GM18867 (cell line): ENCODE data around the gene ZNF646.
"Not testable (repeated sequence)": the region's sequence is repeated elsewhere in the genome, so short reads cannot be mapped to it uniquely, and the experiment has no call there.

Source experiments
- ATAC-seq: cut with Tn5 transposase; IDR thresholded peaks from one replicate; pipeline ENCODE4 v1.9.1; 2021; ENCODE audit warnings: mild to moderate bottlenecking, moderate library complexity; ENCODE audit not compliant: unreplicated experiment

Gene ZNF646

DNA sequence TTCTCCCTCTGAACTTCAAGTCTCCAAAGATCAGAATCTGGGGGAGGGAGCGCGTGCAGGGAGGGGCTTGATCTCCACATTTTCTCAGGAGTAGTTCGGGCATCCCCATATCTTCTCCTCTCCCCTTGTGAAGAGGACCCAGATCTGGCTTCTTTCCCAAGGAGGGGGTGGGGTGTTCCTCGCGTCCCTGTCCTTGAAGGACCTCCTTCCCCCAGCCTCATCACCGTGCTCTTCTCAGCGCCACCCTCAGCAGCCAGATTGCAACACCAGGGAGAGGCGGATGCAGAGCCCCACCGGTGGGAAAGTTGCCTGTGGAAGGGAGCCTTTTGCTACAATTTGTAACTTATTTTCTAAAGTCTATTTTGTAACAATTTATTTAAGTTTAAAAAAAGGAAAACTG, 8.9 kb downstream of the ZNF646 start:
- ATAC-seq, result no peak

DNA sequence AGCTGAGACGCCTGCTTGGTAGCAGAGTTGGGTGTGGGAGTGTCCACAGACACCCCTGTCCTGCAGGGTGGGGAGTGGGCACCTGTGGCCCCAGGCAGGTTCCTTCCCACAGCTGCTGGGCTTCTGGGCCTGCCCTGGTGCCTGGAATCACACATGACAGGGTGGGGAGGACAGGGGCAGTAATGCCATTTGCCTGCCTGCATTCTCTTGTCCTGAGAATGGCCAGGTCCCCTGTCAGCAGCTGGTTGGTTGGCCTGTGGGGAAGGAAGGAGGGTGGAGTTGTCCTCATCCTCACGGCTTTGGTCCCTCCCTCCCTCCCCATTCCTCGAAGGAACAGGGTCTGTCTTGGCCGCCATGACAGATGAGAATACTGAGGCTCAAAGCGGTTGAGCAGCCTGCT, 9.3 kb downstream of the ZNF646 start:
- ATAC-seq, result no peak

DNA sequence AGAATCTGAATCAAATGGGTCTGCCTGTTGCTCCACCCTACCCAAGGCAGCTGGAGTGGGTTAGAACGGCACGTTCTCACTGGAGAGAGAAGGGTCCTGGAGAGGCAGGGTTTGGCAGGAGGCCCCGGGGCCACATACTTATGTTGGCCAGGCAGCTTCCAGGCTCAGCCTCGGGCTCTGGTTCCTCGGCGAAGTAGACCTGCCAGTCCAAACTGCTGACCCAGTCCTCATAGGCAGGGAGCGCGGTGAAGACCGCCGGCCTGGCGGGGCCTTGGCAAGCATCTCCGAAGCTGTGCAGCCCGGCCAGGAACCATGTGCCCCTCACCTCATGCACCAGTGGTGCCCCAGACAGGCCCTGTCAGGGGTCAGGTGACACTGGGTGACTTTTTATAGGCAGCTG, 9.8 kb downstream of the ZNF646 start:
- ATAC-seq, result no peak

DNA sequence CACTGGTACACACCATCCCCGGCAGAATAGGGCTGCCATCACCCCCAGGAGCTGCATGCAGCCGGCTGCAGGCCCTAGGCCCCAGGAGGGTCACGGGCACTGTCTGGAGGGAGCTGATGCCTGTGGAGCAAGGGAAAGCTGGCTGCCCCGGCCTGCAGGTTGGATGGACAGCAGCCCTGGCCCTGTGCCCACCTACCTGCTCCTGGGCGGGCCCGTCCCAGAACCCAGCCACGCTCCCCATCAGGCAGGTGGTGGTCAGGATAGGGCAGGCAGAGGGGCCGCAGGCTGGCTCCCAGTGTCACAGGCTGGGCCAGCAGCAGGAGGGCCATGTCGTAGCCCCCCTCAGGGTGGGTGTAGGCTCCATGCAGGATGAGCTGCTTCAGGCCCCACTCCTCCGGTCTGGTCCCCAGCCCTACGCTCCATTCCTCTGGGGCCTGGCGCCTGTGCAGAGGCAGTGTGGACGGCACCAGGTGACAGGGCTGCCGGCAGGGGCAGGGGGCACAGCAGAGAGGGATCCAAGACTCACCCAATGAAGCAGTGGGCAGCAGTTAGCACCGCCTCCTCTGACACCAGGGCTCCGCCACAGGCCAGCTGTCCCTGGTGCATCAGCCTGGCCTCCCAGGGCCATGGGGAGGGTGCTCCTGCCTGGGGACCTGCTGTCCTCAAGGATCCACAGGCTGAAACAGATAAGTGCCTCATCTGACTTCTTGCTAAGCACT, 10.5 kb downstream of the ZNF646 start:
- no peak for ATAC-seq

DNA sequence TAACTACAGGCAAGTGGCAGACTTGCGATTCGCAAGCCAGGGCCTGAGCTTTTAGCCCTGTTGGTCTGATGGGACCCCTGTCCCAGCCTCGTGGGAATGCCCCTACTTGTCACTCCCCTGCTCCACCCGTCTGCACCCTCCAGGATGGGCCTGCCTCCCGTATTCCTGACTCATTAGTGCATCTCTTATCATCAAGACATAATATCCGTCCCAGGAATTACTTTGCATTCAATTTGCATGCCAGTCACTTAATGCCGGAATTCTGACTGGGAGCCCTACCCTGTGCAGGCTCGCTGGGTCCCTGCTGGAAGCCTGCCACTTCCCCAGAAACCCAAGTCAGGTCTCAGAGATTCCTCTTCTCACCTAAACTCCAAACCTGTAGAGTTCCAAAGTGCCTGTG, 11.2 kb downstream of the ZNF646 start:
- no peak for ATAC-seq

DNA sequence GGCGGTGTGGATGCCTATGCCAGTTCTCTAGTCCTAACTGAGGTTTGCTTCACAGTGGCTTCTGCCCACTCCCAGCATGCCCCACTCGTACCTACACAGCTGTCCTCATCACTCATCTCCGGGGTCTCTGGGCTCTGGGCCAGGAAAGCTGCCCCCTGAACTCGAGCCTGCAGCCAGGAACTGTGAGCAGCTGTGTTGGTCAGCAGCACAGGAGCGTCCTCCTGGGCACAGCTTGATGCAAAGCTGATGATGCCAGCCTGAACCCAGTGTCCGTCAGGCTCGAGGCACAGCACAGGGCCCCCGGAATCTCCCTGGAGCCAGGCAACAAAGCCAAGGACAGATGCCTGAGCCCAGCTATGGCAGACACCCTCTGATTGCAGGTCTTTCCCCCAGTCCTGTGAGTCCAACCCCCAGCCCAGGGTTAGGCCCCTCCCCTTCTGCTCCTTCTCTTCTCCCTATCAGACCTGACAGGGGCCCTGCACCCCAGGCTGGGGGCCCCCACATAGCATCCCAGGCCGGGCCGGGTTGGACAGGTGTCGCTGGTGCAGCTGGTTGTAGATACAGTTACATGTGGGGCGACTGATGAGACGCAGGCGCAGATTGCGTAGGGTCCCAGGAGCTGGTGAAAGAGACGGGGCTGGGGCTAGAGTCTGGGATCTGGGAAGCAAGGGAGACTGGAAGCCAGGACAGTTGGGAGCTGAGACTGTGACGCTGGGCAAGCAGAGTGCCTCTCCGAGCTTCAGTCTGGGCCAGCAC, 11.8 kb downstream of the ZNF646 start:
- no peak for ATAC-seq

DNA sequence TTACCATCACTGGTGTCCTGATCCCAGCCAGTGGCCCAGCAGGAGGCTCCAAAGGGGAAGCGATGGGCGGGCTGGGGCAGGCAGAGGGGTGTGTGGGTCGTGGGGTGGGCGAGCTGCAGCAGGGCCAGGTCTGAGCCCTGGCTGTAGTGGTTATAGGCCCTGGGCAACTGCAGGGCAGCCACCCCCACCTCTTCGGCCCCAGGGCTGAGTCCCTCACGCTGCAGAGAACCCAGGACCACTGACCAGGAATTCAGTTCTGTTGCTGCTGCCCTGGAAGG, 12.3 kb downstream of the ZNF646 start:
- no peak for ATAC-seq

DNA sequence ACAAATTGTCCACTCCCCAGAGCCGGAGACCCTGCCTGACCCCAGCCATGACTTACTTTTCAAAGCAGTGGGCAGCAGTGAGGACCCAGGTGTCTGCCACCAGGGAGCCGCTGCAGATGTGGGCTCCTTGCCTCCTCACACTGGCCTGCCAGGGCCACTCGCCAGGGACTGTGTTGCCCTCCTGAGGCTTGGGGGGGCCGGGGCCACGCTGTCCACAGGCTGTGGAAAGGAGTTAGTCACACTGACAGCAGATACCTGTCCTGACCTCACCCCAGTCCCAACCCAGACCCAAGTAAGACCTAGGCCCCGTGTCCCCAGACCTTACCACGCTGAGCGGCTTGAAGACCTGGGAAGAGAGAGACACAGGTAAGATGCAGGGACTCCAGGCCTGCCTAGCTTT, 13.3 kb downstream of the ZNF646 start:
- no peak for ATAC-seq

DNA sequence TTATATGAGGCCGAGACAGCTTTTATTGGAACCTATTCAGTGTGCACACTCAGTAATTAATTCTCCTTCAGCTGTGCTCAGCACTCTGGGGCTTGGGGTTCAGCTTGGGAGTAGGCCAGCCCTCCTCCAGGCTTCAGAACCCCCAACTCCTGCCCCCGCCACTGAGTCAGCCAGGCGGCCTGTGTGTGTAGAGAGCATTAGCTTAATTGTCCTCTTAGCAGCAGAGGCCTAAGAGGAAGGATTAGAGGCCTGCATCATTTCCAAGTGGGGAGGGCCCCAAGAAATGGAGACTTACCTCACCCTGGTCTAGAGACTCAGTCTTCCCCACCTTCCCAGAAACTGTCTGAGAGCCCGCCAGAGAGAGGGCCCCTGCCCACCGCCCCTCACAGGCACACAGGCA, 13.7 kb downstream of the ZNF646 start:
- ATAC-seq, result no peak

DNA sequence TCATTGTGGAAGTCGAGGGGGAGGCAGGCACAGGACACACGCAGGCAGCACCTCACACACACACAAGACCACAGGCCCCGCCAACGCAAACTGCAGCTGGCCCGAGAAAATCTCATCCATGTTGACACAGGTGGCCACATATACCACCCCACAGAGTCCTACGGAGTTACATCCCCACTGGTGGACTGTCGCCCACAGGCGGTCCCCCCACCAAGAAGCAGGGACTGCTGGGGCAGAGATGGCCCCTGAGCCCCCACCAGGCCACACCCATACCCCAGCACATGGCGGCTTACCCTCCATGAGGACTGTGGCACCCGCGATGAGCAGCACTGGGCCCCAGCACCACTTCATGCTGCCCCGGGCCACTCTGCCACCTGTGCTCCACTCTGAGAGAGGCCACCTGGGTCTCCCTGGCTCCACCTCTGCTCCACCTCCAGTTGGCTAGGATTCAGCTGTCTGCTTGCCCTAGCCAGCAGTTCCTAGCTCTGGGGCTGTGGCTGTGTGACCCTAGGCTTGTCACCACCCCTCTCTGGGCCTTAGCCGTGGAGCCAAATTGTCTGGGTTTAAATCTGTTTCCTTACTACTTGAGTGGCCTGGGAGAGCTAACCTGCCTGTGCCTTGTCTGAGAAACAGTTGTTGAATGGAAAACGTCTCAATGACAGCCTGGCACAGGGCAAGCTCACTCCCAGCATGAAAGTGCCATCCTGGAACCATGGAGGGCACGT, 14.4 kb downstream of the ZNF646 start, which contains the start of gene PRSS53:
Gene PRSS53 (minus strand): TSS at position 485 of the 725 bp plus-strand sequence. CDS start 134 bp downstream, at position 351.
- no peak for ATAC-seq

DNA sequence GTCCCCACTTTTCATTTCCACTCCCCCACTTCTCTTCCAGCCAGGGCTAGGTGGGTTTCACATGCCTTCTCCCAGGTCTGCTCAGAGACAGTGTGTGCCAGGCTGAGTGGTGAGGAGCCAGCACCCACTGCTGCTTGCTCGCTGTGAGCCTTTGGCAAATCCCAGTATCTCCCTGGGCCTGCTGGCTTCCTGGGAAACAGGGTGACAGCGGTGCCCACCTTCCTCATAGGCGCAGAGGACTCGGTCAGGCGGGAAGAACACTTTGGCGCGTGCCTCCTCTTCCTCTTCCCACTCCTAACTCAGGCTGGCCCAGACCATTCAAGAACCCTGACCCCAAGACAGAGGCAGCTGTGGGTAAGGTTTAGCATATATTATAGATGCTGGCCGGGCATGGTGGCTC, 15.0 kb downstream of the ZNF646 start:
- ATAC-seq, result no peak

DNA sequence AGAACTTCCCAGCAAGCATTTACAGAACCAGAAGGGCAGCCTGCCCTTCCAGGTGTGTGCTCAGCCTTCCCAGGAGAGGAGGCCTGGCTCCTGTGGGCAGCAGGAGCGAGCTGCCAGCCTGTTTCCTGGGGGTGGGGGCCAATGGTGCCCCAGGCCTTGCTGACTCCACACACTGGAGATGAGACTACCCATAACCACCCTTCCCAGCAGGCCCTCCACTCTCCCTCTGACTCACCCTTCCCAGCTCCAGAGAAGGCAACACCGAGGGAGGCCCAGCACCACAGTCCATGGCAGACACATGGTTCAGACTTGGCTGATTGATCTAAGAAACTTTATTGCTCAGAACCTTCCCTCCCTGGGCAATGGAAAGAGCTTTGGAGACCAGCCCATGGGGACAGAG, 16.3 kb downstream of the ZNF646 start:
- ATAC-seq, result no peak

DNA sequence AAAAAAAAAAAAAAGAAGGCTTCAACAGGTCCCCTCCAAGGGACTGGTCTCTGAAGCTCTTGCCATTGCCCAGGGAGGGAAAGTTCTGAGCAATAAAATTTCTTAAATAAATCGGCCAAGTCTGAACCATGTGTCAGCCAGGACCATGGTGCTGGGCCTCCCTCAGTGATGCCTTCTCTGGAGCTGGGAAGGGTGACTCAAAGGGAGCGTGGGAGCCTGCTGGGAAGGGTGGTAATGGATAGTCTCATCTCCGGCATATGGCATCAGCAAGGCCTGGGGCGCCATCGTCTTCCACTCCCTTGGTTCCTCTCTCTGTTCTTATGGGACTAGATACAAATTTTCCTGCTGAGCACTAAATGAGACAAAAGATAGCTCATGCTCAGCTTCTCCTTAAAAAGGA, 18.1 kb downstream of the ZNF646 start:
- no peak for ATAC-seq

DNA sequence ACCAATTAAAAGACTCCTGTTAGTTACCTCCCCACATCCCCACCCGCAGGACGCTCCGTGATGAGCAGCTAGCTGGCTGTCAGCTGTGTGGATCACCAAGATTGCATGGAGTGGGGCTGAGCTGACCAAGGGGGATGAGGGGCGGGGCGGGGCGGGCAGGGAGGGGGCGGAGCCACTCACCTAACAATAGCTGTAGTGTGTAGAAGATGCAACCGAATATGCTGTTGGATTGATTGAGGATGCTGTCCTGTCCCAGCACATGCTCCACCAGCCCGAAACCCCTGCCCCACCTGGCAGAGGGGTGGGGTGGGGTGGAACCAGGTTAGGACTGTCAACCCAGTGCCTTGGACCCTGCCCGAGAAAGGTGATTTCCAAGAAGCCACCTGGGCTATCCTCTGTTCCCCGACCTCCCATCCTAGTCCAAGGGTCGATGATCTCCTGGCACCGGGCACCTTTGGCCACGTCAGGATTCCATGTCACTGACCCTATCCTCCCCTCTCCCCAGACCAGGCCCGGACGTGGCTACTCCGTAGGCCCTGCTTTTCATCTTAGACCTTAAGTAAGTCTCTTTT, 19.0 kb downstream of the ZNF646 start:
- ATAC-seq, result no peak

DNA sequence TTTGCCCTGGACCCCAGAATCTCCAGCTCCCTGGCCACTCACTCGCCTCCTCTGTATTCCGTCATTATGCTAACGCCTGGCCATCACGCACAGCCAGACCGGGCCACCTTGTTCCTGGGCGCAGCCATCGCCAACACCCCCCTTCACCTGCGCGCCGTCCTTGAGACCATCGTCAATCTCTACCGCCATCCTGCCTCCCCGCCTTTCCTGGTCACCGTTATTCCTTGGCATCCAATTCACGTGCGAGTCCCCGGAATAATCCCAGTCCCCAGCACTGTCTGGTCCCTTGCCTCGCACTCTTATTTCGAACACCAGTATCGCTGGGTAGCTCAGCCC, 19.8 kb downstream of the ZNF646 start:
- ATAC-seq, result peak; percentile 4

DNA sequence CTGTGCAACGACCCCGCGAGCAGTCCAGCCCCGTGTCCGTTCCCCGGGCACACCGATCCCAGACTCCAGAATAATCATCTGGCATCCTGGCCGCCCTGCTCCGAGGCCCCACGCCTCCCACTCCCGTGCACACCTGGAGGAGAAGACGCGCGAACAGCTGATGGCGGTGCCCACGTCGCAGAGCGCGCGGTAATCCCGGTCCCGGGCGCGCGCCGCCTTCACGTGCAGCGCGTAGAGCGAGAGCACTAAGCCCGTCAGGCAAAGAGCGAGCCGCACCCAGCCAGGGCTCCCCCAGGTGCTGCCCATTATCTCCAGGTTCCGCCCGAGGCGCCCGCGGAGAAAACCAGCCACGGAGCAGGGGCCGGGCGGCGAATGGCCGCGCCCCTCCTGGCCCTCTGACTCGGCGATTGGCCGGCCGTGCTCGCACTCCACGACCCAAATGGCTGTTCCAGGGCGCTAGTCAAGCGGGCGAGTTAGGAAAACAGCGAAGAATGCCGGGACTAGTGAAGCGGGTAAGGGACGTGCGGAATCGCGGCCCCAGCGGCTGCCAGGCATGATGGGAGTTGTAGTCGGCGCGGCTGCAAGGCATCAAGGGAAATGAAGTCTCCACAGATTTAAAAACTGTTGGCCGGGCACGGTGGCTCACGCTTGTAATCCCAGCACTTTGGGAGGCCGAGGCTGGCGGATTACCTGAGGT, 20.4 kb downstream of the ZNF646 start, which contains the start of gene VKORC1:
Gene VKORC1 (minus strand): TSS at position 374 of the 697 bp plus-strand sequence. CDS start 68 bp downstream, at position 306.
- peak; percentile 83 for ATAC-seq

DNA sequence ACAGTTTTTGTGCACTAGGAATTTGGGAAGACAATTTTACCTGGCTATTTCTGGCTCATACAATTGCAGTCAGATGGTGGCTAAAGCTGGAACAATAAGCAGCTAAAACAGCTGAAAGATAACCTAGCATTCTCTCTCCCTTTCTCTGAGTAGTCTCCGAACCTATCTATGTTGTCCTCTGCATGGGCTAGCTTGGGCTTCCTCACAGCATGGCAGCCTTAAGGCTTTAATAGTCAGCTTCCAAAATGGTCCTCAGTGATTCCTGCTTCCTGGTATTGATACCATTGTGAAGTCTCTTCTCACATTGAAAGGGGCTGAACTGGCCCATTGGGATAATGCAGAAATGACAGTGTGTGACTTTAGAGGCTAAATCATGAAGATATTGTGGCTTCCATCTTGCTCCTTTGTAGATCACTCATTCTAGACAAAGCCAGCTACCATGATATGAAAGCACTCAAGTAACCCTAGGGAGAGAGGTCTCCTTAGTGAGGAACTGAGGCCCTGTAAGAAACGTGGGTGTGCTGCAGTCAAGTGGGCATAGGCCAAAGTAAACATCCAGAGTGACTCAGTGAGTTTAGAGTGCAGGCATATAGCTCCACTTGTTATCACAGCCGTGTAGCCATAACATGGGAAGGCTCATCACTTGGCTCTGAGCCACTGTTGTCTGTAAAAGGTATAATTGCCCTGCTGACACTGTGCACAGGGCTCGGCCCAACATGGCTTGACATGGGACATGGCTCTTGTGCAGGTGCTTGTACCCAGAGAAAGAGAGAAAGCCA, 25.8 kb downstream of the ZNF646 start:
- no peak for ATAC-seq

DNA sequence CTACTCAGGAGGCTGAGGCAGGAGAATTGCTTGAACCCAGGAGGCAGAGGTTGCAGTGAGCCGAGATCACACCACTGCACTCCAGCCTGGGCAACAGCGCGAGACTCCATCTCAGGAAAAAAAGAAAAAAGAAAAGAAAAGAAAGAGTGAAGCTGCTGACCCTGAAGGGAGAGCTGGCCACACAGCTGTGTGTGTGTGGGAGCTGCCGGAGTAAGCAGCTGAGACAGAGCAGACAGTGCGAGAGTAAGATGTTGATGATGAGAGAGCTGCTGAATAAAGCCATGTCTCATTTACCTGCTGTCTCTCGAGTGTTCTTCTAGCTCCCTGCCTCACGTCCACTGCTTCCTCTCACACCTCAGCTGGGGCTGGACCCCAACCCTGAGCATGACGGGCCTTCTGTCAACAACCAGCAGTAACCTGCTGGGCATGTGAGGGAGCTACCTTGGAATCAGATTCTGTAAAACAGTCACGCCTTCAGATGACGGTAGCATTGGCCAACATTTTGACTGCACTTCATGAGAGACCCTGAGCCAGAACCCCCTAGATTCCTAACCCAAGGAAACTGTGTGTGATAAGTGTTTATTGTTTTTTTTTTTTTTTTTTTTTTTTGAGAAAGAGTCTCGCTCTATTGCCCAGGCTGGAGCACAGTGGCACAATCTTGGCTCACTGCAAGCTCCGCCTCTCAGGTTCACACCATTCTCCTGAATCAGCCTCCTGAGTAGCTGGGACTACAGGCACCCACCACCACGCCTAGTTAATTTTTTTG, 26.8 kb downstream of the ZNF646 start:
- ATAC-seq, result not testable (repeated sequence)

DNA sequence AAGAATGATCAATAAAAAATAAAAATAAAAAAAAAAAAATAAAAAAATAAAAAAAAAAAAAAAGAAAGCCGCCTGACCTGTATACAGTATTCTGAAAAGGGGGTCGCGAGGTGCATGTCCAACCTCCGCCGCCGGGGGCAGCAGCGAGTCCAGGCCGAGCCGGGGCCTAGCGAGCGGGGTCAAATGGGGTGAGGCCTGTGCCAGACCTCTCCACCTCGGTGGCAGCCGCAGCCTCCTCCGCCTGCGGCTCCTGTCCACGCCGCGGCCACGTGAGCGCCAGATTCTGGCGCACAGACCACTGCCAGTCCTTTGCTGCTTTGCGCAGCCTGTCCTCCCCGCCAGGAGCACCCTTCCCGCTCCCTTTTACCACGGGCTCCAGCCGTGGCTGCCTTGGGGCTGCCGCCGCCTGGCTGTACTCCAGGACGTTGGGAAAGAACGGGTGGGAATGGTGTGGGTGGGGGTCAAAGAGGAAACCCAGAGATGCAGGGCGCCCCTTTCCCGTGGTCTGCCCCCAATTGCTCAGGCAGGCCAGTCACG, 31.5 kb downstream of the ZNF646 start:
- peak; percentile 37 for ATAC-seq
